CD4-positive, CD25-positive, alpha-beta regulatory T cell (primary cell): Measurements from ENCODE around the gene CREG1. TPM values are rescaled to one million over a fixed set of nuclear protein-coding genes. Genes with fewer than 3 reads are reported as not detected.
A peak's percentile ranks its signal among the peaks of the same experiment; 100 is the strongest.

ENCODE experiments used
- ATAC-seq, 2 donors: fragments of 150-1000 bp; cut with Tn5 transposase; one replicate each; pipeline ENCODE4 v1.10.0; 2021; ENCODE audit warnings: low read depth in 2 of 2, moderate number of reproducible peaks in 2 of 2, moderate library complexity in 1 of 2
- DNase-seq, 3 donors: peaks; one replicate each; pipeline versions ENCODE4 v3.0.0 to v3.0.0-alpha.2; 2012 to 2022; ENCODE audit warnings: mixed read lengths in 1 of 3
- H3K27ac ChIP-seq: one replicate; pipeline ENCODE4 v1.7.0; 2013; ENCODE audit warnings: mild to moderate bottlenecking, low read length; ENCODE audit not compliant: insufficient read depth, poor library complexity, severe bottlenecking
- H3K27me3 ChIP-seq: one replicate; pipeline ENCODE4 v1.7.0; 2013; ENCODE audit warnings: low read length; ENCODE audit not compliant: control insufficient read depth, insufficient read depth
- H3K36me3 ChIP-seq: one replicate; pipeline ENCODE4 v1.7.0; 2013; ENCODE audit warnings: mild to moderate bottlenecking, low read length, moderate library complexity; ENCODE audit not compliant: control insufficient read depth, insufficient read depth
- H3K4me1 ChIP-seq: 2 replicates; pipeline ENCODE4 v1.7.0; 2013; ENCODE audit warnings: mild to moderate bottlenecking, low read length; ENCODE audit not compliant: insufficient read depth, control insufficient read depth, poor library complexity, severe bottlenecking
- H3K4me3 ChIP-seq: one replicate; pipeline ENCODE4 v1.7.0; 2013; ENCODE audit warnings: low read depth, mild to moderate bottlenecking, low read length, moderate library complexity
- H3K9me3 ChIP-seq, 2 experiments: 1 replicate in 1 of 2; 2 replicates in 1 of 2; pipeline ENCODE4 v1.7.0; 2013; ENCODE audit warnings: low read length in 2 of 2, mild to moderate bottlenecking in 1 of 2, moderate library complexity in 1 of 2; ENCODE audit not compliant: control insufficient read depth in 2 of 2
- H3K27ac Mint-ChIP-seq, 3 donors: one replicate each; pipeline ENCODE4 v1.8.0; 2020 to 2022; ENCODE audit warnings: mild to moderate bottlenecking in 3 of 3, mixed read lengths in 3 of 3, moderate library complexity in 2 of 3
- H3K27me3 Mint-ChIP-seq: one replicate; pipeline ENCODE4 v1.8.0; 2022; ENCODE audit warnings: mild to moderate bottlenecking, mixed read lengths
- H3K36me3 Mint-ChIP-seq: one replicate; pipeline ENCODE4 v1.8.0; 2020; ENCODE audit warnings: mixed read lengths
- H3K4me1 Mint-ChIP-seq, 4 donors: one replicate each; pipeline ENCODE4 v1.8.0; 2020 to 2022; ENCODE audit warnings: mixed read lengths in 4 of 4, mild to moderate bottlenecking in 1 of 4
- H3K4me3 Mint-ChIP-seq, 4 donors: one replicate each; pipeline ENCODE4 v1.8.0; 2020 to 2022; ENCODE audit warnings: mild to moderate bottlenecking in 4 of 4, mixed read lengths in 4 of 4, moderate library complexity in 3 of 4
- H3K9me3 Mint-ChIP-seq, 7 donors: one replicate each; pipeline ENCODE4 v1.8.0; 2020 to 2022; ENCODE audit warnings: mixed read lengths in 7 of 7, mild to moderate bottlenecking in 3 of 7, moderate library complexity in 2 of 7
- polyA plus RNA-seq, 4 donors: library from polyadenylated mRNA; unstranded; fragments of 300-500 nt; fragmentation: Illumina TruSeq; gene quantifications; one replicate each; pipeline ENCODE4 v1.2.3, GENCODE V29; 2021
- total RNA-seq: library from RNA; stranded (reverse); gene quantifications from one replicate; pipeline ENCODE4 v1.2.3, GENCODE V29; 2022

Gene CREG1
- total and polyA plus RNA-seq, 5 donors from 2014 or later: 6.7 to 29.7 (median 20.6) TPM

- no peaks in the 10 kb centered on the region for H3K27me3 Mint-ChIP-seq
- peak overlapping the region; percentile 95 to 99 (median 98) for H3K4me3 Mint-ChIP-seq
- no peaks in the 10 kb centered on the region for H3K9me3 Mint-ChIP-seq
- DNase-seq (peak in 1 of 3 donors; percentile 60), ATAC-seq (no peak)
- H3K27ac Mint-ChIP-seq: peak overlapping the region; percentile 99 to 100 (median 99)
- peaks cover 58% of the 10 kb centered on the region for H3K36me3 Mint-ChIP-seq
- H3K4me3 ChIP-seq: peak overlapping the region; percentile 98
- H3K36me3 ChIP-seq: peaks cover 32% of the 10 kb centered on the region
- H3K27me3 ChIP-seq: no peaks in the 10 kb centered on the region
- H3K4me1 Mint-ChIP-seq: peaks cover 20 to 65% (median 36%) of the 10 kb centered on the region in 4 donors
- H3K27ac ChIP-seq: peak overlapping the region; percentile 93
- peaks cover 78% of the 10 kb centered on the region for H3K4me1 ChIP-seq
- no peaks in the 10 kb centered on the region for H3K9me3 ChIP-seq
Measured at GRCh38 chr1:167515461-167515860, 38.1 kb downstream of the CREG1 start.

GRCh38 chr1:167514288-167514687 lies 39.3 kb downstream of the CREG1 start:
- Mint-ChIP-seq H3K4me1 (peaks cover 30 to 68% (median 40%) of the 10 kb centered on the region in 4 donors), H3K27ac (peak overlapping the region; percentile 99 to 100 (median 99)), H3K9me3 (no peaks in the 10 kb centered on the region), H3K36me3 (peaks cover 66% of the 10 kb centered on the region), H3K27me3 (no peaks in the 10 kb centered on the region), H3K4me3 (peak overlapping the region; percentile 95 to 99 (median 98))
- ATAC-seq (peak in 1 of 2 donors; percentile 23), DNase-seq (peak in 2 of 3 donors; percentile 40 to 79)
- Histone ChIP-seq H3K4me3 (peak overlapping the region; percentile 98), H3K9me3 (no peaks in the 10 kb centered on the region), H3K27ac (peak overlapping the region; percentile 93), H3K36me3 (peaks cover 38% of the 10 kb centered on the region), H3K27me3 (no peaks in the 10 kb centered on the region), H3K4me1 (peaks cover 89% of the 10 kb centered on the region)

GRCh38 chr1:167512046-167512654 lies 41.4 kb downstream of the CREG1 start:
- H3K27ac ChIP-seq: peak overlapping the region; percentile 70
- H3K36me3 ChIP-seq: peaks cover 52% of the 10 kb centered on the region
- no peaks in the 10 kb centered on the region for H3K9me3 ChIP-seq
- peaks cover 69% of the 10 kb centered on the region for H3K36me3 Mint-ChIP-seq
- peak overlapping the region; percentile 57 to 91 (median 91) for H3K27ac Mint-ChIP-seq
- H3K4me1 ChIP-seq: peaks cover 96% of the 10 kb centered on the region
- H3K9me3 Mint-ChIP-seq: no peaks in the 10 kb centered on the region
- peaks cover 26 to 84% (median 50%) of the 10 kb centered on the region in 4 donors for H3K4me1 Mint-ChIP-seq
- peak overlapping the region; percentile 79 to 98 (median 90) for H3K4me3 Mint-ChIP-seq
- ATAC-seq: no peak
- peak overlapping the region; percentile 98 for H3K4me3 ChIP-seq
- no peaks in the 10 kb centered on the region for H3K27me3 ChIP-seq
- no peaks in the 10 kb centered on the region for H3K27me3 Mint-ChIP-seq
- DNase-seq: no peak

- H3K27ac ChIP-seq: peak overlapping the region; percentile 70
- peaks cover 50% of the 10 kb centered on the region for H3K36me3 ChIP-seq
Measured at GRCh38 chr1:167511374-167511986, 42.1 kb downstream of the CREG1 start.

GRCh38 chr1:167510881-167511280 lies 42.7 kb downstream of the CREG1 start:
- ATAC-seq (no peak), DNase-seq (no peak)
- H3K36me3 ChIP-seq: peaks cover 53% of the 10 kb centered on the region
- no peaks in the 10 kb centered on the region for H3K9me3 ChIP-seq
- H3K4me1 ChIP-seq: peaks cover 95% of the 10 kb centered on the region
- H3K27ac ChIP-seq: peak overlapping the region; percentile 70
- Mint-ChIP-seq H3K27me3 (no peaks in the 10 kb centered on the region), H3K4me3 (peak overlapping the region; percentile 79 to 98 (median 90)), H3K4me1 (peaks cover 26 to 91% (median 58%) of the 10 kb centered on the region in 4 donors), H3K9me3 (no peaks in the 10 kb centered on the region), H3K27ac (peak overlapping the region; percentile 57 to 92 (median 80)), H3K36me3 (peaks cover 58% of the 10 kb centered on the region)
- H3K27me3 ChIP-seq: no peaks in the 10 kb centered on the region
- H3K4me3 ChIP-seq: peak overlapping the region; percentile 98

More at GRCh38 chr1:167511374-167511986, 42.1 kb downstream of the CREG1 start:
- DNase-seq: no peak
- H3K27ac Mint-ChIP-seq: peak overlapping the region; percentile 57 to 92 (median 91)
- peaks cover 96% of the 10 kb centered on the region for H3K4me1 ChIP-seq
- peak overlapping the region; percentile 79 to 98 (median 90) for H3K4me3 Mint-ChIP-seq
- no peaks in the 10 kb centered on the region for H3K9me3 ChIP-seq
- H3K36me3 Mint-ChIP-seq: peaks cover 64% of the 10 kb centered on the region
- H3K27me3 Mint-ChIP-seq: no peaks in the 10 kb centered on the region
- H3K27me3 ChIP-seq: no peaks in the 10 kb centered on the region
- H3K4me1 Mint-ChIP-seq: peaks cover 26 to 89% (median 54%) of the 10 kb centered on the region in 4 donors
- ATAC-seq: no peak
- H3K4me3 ChIP-seq: peak overlapping the region; percentile 98
- no peaks in the 10 kb centered on the region for H3K9me3 Mint-ChIP-seq

- H3K27me3 ChIP-seq: no peaks in the 10 kb centered on the region
- H3K27ac ChIP-seq: peak overlapping the region; percentile 70
- ATAC-seq (peak; percentile 30 to 32), DNase-seq (no peak)
- H3K27me3 Mint-ChIP-seq: no peaks in the 10 kb centered on the region
- no peaks in the 10 kb centered on the region for H3K9me3 ChIP-seq
- H3K4me3 ChIP-seq: peak overlapping the region; percentile 98
- H3K4me1 Mint-ChIP-seq: peaks cover 27 to 91% (median 63%) of the 10 kb centered on the region in 4 donors
- H3K36me3 Mint-ChIP-seq: peaks cover 54% of the 10 kb centered on the region
- H3K27ac Mint-ChIP-seq: peak overlapping the region; percentile 57 to 92 (median 80)
- H3K4me3 Mint-ChIP-seq: peak overlapping the region; percentile 79 to 98 (median 90)
- no peaks in the 10 kb centered on the region for H3K9me3 Mint-ChIP-seq
- peaks cover 95% of the 10 kb centered on the region for H3K4me1 ChIP-seq
- H3K36me3 ChIP-seq: peaks cover 52% of the 10 kb centered on the region
Measured at GRCh38 chr1:167510244-167510643, 43.3 kb downstream of the CREG1 start.

GRCh38 chr1:167509587-167509986 lies 44.0 kb downstream of the CREG1 start:
- Mint-ChIP-seq H3K9me3 (no peaks in the 10 kb centered on the region), H3K27me3 (no peaks in the 10 kb centered on the region), H3K36me3 (peaks cover 57% of the 10 kb centered on the region), H3K27ac (peak overlapping the region; percentile 57 to 80 (median 61)), H3K4me3 (peak overlapping the region; percentile 79 to 98 (median 90)), H3K4me1 (peaks cover 33 to 93% (median 69%) of the 10 kb centered on the region in 4 donors)
- Histone ChIP-seq H3K4me3 (peak overlapping the region; percentile 98), H3K27me3 (no peaks in the 10 kb centered on the region), H3K27ac (peak overlapping the region; percentile 70), H3K9me3 (no peaks in the 10 kb centered on the region), H3K36me3 (peaks cover 53% of the 10 kb centered on the region), H3K4me1 (peaks cover 96% of the 10 kb centered on the region)
- DNase-seq: no peak
- no peak for ATAC-seq
